Stimulated activated CD8-positive, alpha-beta memory T cell treated with anti-CD3 and anti-CD28 coated beads, Interleukin-12 subunit alpha, Interleukin-12 subunit beta, amount 100 ng/mL, for 1 hour (primary cell): Measurements from ENCODE around the gene CDKN2B.

Experiments
- DNase-seq: peaks from one replicate; pipeline ENCODE4 v3.0.0-alpha.2; 2020; ENCODE audit warnings: low read depth

CDKN2B gene

DNA sequence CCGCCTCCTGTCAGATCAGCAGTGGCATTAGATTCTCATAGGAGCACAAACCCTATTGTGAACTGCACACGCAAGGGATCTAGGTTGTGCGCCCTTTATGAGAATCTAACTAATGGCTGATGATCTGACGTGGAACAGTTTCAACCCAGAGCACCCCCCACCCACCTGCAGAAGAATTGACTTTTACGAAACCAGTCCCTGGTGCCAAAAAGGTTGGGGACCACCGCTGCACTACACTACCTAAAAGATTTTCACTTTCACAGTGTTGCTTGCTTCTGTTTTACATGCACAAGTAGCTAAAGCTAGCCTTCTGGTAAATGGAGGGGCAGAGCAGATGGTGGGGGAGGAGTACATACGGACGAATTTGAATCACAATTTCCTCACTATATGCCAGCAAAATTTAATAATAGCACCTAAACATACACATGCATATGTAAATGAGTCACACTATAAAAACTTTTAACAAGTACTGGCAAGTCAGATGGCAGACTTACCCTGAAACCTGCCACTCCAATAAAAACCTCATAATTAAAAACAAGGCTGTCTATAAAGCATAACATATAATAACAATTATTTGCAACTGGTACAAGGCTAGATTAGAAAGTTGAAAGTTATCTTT lies 24.0 kb upstream of the CDKN2B start:
- no peak for DNase-seq

DNA sequence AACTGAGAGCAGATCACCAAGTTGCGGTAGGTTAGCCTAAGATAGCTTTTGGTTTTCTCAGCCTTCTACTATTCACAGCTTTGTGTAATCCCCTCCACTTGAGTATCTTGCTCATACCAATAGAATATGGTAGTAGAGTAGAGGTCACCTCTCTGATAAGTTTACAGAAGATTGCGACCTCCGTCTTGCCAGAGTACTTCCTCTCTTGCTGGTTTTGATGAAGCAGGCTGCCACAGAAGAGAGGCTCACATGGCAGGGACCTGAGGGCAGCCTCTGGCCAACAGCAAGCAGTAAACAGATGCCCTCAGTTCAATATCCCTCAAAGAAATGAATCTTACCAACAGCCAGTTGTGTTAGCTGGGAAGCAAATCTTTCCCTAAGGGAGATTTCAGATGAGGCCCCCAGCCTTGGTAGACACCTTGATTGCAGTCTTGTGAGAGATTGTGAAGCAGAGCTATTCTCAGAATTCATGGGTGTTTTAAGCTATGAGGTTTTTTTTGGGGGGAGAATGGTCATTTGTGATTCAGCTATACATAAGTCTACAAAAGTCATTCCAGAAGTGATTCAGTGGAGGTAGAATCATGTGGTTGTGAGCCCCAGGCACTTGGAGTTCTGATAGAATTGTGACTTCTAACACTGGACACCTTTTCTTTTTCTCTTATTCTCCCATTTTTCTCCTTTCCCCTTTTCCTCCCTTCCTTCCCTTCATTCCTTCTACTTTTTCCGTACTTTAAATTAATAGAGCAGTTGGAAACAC lies 22.7 kb upstream of the CDKN2B start:
- DNase-seq = no peak

DNA sequence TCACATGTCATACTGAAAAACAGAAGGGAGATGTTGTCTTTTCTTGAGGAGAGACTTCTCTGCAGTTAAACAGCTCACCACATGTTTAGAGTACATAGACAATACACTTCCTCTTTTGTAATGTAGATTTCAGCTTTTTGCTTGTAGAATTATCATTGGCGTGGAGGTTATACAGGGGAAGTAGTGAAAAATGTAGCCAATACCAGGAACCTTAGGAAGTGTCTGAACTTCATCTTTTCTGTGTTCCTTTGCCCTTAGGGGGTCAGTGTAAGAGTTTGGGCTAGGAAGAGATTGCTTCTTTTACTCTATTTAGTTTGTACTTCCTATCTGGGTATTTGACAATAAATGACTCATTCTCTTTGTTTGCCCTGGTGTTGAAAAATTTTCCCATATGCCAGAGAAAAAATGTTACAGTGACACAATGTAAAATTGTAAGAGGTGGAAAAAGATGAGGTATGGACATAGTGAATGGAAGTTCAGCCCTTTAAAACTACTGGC lies 21.0 kb upstream of the CDKN2B start:
- DNase-seq = no peak

DNA sequence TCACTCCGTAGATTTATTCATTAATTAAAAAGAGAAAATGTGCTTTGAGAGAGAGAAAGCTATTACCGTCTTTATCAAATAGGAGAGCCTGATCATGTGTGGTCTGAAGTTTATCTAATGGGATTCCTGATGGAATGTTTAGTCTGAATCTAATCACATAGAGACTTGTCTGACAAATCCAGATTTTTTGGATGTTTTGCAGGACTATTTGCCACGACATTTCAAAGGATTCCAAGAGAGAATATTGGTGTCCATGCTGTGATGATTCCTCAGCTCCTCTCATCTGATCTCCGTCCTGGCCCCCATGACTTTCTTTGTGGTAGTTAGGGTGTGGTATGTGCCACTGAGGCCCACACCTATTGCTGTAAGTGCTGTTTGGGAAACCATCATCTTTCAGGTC lies 20.1 kb upstream of the CDKN2B start:
- DNase-seq = no peak

DNA sequence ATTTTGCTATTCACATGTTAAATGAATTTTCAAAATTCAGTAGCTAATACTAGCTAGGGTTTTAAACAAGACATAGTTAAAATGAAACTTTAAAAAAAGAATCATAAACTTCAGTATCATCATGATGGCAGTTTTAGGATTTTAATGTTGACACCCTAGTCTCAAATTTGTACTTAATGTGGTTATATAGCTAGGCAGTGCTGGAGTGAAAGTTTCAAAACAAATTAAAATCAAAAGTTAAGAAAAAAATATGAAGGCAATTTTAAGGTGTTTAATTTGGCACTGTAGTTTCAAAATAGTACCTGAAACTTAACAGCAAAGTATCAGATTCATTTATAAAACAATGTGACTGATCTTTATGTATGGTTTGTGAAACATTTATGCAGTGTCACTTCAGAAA lies 19.3 kb upstream of the CDKN2B start:
- DNase-seq = no peak

DNA sequence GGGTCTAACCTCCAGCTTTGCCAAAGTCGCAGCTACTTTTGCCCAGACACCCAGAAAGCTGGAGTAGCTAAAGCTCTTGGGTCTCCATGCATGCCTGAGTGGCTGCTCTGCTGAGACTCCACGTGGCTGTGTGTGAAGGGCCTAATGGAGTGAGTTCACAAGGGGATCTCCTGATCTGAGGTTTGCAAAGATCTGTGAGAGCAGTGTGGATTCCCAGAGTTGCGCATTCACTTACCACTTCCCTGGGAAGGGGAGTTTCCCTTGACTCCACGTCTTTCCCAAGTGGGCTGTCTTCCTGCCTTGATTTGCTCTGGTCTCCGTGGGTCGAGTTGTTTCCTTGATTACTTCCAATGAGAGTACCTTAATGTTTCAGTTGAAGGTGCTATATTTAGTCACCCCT lies 17.6 kb upstream of the CDKN2B start:
- no peak for DNase-seq

DNA sequence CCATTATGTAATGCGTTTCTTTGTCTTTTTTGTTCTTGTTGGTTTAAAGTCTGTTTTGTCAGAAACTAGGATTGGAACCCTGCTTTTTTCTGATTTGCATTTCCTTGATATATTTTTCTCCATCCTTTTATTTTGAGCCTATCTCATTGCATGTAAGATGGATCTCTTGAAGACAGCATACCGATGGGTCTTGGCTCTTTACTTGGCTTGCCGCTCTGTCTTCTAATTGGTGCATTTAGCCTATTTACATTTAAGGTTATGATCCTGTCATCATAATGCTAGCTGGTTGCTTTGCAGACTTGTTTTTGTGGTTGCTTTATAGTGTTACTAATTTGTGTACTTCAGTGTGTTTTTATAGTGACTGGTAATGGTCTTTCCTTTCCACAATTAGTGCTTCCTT lies 13.3 kb upstream of the CDKN2B start:
- DNase-seq = no peak

DNA sequence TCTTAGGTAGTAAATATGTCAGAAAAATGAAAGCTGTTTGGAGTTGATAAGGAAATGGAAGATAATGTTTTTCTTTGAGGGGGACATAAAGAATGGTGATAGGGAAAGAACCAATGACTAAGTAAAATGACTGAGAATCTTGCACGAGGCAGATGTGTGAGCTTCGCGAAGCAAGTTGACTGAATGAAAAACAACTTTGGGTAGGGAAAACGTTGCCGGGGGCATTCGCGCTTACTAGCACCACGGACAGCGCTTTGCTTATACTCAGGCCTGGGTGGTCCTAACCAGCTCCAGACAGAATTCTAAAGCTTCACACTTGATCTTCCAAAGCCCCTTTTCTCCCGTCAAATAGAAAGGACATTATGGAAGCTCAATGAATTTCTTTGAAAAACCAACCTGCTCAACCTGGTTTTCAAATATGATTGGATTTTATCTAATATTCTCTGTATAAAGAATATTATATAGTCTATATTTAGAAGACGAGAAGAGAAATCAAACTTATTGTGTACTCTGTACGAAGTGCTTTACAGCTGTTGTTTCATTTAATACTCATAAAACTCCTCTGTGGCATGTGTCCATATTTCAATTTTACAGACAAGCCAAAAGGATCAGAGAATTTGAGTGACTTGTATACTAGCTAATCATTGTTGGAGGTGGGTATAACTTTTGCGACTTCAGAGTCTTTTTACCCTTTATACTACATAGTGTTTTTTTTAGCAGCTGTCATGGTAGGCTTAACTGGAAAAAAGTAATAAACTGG lies 1.9 kb upstream of the CDKN2B start:
- DNase-seq = no peak

DNA sequence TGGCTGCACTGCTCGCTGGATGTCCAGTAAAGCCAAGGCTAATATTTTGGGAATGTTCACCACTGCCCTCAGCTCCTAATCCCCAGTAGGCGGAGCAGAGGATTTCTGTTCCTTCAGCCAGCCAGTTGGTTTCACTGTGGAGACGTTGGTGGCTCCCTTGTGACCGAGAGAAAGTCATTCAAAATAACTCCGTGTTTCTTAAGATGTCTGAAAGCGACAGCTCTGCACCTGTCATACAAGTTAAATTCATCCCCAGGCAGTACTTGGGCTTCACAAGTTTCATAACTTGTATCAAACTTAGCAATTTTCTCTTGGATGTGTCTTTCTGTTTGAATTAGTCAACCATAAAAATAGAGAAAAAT lies 382 bp upstream of the CDKN2B start:
- DNase-seq = no peak

DNA sequence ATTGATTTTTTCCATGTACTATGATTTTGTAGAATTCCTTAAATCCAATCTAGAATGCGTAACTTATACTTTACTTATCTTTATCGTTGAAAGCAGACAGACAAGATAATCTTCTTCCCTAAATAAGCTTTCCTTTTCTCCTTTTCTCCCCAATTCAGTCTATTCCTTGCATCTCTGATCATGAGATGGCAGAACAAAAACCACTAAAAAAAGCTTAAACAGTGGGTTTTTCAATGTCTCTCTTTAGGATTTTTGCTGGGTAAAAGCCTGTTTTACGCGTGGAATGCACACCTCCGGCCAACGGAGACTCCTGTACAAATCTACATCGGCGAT lies 755 bp downstream of the CDKN2B start:
- no peak for DNase-seq

DNA sequence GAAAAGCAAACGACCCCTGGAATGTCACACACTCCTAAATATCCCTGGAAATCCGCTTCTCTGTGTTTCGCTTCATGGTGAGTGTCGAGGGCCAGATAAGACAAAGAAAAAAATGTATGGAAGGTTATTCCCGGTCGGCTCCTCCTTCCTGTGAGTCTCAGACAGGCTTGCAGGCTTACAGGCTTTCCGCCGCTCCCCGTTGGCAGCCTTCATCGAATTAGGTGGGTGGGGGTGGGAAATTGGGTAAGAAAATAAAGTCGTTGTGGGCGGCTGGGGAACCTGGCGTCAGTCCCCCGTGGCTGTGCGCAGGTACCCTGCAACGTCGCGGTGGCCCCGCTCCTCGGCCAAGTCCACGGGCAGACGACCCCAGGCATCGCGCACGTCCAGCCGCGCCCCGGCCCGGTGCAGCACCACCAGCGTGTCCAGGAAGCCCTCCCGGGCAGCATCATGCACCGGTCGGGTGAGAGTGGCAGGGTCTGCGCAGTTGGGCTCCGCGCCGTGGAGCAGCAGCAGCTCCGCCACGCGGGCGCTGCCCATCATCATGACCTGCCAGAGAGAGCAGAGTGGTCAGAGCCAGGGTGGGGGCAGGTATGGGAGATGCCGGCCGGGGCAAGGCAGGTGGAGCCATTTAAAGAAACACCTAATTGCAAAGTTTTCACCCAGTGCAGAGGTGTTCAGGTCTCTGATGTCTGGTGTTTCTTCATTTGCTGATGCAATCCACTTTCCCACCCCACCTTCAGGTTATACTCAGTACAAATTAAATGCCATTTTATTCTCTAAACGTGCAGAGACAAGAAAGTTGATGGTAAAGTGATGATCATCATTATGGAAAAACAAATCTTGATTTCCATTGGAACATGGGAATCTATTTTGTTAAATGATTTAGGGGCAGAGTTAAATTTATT lies 3.2 kb downstream of the CDKN2B start:
- DNase-seq = no peak

DNA sequence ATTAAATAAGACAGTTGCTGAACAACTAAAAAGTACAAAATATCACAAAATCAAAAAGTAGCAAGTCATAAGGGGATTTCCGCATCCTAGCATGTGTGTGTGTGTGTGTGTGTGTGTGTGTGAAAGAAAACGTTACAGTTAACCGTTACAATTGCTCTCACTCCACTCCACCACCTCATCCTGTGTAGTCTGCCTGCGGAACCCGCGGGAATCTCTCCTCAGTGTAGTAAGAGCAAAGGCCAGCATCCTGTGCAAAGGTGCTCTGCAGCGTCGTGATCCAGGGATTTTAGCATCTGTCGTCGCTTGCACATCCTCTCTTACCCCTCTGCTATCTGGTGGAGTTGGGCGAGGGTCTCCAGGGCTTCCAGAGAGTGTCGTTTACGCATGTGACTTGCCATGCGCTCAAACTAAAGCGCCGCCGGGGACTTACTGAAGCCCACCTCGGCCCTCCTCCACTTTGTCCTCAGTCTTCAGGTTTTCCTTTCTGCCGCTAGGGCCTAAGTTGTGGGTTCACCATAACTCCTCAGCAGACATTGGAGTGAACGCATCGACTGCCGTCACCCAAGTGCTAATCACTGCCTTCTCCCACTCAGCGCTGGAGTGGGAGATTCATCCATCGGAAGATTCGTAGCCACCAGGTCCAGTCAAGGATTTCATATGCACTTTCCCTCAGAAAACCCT lies 3.9 kb downstream of the CDKN2B start:
- no peak for DNase-seq

DNA sequence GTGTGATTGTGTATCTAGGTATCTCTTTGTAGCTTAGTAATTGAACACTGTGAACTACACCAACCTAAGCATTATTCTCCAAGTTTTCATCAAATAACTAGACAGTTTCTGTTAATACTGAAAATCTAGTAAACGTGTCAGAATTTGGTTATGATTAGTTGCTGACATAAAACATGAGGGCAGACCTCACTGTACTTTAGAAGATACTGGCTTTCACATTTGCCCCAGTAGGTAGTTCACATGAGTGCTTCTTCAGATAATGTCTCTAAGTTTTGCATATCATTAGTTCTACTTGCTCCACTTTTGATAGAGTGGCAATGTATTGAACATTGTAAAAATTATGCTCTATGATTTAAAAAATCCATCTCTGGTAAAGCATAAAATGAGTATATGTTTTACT lies 7.1 kb downstream of the CDKN2B start:
- no peak for DNase-seq

DNA sequence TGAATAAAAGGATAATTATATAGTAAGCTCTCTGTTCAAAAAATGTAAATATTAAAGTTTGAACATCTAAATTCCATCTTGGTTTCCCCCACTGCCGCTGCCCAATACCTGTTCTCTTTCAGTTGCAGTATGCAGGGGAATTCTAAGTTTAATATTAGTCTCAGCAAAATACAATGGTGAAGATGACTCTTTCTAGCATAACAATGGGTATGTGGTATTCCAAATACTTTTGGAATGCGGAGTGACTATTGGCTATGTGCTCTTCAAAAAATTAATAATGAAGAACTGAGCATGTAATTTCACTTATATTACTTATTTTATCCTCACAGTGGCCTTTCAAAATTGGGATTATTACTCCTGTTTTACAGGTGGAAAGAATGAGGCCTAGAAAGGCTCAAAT lies 11.1 kb downstream of the CDKN2B start:
- no peak for DNase-seq

DNA sequence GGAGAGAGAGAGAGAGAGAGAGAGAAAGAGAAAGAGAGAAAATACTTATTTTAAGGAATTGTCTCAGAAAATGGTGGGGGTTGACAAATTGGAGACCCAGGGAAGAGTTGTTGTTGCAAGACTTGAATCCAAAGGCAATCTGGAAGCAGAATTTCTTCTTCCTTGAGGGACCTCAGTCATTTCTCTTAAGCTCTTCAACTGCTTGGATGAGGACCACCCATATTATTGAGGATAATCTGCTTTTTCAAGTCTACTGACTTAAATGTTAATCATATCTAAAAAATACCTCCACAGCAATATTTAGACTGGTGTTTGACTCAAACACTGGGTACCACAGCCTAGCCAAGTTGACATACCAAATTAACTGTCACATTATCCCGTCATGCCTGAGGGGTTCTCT lies 11.6 kb downstream of the CDKN2B start:
- no peak for DNase-seq

DNA sequence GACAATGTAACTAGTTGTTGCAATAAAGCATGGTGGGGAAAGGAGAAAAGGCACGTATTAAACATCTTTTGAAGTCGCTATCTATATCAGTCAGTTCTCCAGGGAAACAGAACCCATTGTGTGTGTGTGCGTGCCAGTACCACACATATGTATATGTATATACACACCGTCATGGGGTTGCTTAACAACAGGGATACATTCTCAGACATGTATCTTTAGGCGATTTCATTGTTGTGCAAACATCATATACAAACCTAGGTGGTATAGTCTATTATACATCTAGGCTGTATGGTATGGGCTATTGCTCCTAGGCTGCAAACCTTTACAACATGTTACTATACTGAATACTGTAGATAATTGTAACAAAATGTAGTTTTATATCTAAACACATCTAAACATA lies 12.2 kb downstream of the CDKN2B start:
- DNase-seq = no peak

DNA sequence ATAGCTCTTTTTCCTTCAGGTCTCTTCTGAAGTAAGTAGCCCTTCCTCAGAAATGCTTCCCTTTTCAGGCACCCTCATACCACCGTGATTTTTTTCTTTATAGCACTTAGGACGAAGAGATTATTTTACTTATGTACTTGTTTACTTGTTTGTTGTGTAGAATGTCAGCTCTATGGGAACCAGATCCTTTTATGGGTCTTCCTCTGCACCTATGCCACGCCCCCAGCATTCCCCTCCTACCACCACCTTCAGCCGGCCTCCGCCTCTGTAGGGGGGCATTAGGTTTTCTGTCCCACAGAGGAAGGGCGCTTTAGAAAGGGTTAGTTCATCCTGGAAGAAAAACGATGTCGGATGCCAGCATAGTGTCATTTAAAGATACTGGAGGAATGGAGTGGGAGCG lies 12.7 kb downstream of the CDKN2B start:
- DNase-seq = no peak

DNA sequence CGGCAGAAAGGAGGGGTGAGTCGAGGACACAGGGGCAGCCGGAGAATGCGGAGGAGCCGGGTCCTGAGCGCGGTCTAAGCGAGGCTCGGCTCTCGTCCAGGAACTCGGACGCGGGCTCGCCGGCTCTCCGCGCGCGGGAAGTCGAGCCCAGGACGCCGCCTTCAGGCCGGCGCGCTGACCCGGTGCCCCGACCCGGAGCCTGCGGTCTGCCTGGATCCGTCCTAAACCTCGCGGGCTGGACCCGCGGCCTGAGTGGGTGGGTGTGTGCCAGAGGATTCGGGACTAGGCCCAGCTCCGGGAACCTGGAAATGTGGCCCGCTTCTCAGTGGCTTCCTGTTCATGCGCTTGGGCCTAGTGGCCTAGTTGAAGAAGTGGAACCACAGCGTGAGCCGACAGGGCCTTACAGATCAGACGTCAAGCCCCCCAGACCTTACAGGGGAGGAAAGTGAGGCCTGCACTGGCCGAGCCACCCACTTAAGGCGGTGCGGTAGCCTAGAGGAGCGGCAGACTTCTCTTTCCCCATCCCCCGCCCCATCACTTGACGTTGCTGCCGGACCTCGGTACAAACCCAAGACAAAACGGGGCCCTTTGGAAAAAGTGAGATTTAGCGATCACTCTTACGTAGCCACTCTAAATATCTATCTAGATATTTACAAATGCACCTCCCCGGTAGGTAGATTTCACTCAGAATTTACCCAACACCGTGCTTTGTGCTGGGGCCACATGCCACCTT lies 13.3 kb downstream of the CDKN2B start:
- DNase-seq = no peak

DNA sequence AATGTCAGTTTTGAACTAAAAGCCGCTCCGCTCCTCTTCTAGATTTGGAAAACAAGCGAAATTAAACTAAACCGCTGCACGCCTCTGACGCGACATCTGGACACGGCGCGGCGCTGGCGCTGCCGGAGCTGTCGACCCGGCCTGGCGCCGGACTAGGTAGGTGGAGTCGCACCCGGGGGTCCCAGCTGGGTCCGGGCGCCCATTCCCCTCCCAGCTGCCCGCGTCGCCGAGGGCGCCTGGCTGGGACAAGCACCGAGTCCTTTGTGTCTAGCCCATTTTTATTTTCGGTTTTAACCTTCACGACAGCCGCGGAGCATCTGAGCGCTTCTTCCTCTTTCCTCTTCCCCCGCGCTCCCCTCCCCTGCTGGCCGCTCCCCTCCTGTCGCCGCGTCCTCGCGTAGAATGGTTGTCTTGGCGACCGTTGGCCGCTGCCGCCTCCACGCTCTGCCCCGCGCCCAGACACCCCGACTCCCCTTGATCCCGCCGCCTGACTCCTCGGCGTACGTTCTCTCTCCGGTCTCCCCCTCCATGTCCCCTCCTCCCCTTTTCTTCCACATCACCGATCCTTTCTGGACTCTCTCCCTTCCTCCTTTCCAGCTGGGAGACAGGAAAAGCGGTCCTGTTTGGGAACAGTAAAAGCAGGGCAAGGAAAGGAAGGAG lies 14.0 kb downstream of the CDKN2B start:
- no peak for DNase-seq

DNA sequence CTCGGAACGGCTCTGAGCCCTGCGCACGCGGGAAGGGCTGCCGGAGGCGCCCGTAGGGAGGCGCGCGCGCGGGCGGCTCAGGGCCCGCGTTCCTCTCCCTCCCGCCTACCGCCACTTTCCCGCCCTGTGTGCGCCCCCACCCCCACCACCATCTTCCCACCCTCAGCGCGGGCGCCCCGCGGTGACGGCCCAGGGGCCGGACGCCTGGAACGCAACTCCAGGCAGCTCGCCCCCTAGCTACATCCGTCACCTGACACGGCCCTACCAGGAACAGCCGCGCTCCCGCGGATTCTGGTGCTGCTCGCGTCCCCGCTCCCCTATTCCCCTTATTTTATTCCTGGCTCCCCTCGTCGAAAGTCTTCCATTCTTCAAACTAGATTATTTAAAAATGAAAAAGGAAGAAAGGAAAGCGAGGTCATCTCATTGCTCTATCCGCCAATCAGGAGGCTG lies 14.5 kb downstream of the CDKN2B start, which contains the start of gene CDKN2B-AS1:
Gene CDKN2B-AS1 (plus strand): TSS at position 236 of the 450 bp plus-strand sequence.
- DNase-seq = no peak
